Measurements from ENCODE around the gene KRT7.

KRT7 gene

GRCh38 chr12:52291267-52291935 is 58.4 kb downstream of the KRT7 start, which contains the start of gene KRT81:
KRT81 (minus strand) TSS chr12:52291534; CDS start chr12:52291465, 69 bp downstream.
- TF ChIP-seq CTCF (IDR thresholded peaks at IDR 0.05; ENCODE audit: insufficient read depth, low read length, missing control alignments) = no peak
- no peak for DNase-seq (ENCODE audit: low read depth, low spot score)
- POLR2A ChIA-PET = no interaction called here
- no peak within 1 kb of the TSS for H3K4me3 ChIP-seq (ENCODE audit: low read depth, low read length)
- CTCF ChIA-PET = no interaction called here

DNA sequence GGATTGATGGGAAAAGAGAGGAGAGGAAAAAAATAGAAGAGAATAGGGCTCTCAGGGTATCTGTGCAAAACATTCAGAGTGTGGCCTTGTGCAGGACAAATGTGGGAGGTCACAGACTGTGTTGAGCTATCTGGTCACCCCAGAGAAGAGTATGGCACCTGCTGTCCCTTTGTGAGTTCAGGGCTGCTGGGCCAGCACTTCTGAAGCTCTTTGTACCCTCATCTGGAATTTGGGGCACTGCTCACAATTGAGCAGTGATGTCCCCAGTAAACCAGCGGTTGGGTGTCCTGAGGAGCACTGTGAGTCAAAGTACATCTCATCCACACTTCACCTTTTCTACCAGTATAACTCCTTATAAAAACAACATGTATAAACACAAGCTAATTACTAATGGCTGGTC is 60.9 kb downstream of the KRT7 start:
- CTCF ChIA-PET = interaction anchor here (0.8 to 2.5 kb wide), 8 partner anchors 9 to 172 kb away, joined by 3 to 14 read pairs (median 4); no protein-coding TSS in a partner anchor
- POLR2A ChIA-PET = no interaction called here
- no peak for TF ChIP-seq CTCF (IDR thresholded peaks at IDR 0.05; ENCODE audit: insufficient read depth, low read length, missing control alignments)
- DNase-seq (ENCODE audit: low read depth, low spot score) = no peak
- H3K4me3 ChIP-seq (ENCODE audit: low read depth, low read length) = no peak overlapping the region

DNA sequence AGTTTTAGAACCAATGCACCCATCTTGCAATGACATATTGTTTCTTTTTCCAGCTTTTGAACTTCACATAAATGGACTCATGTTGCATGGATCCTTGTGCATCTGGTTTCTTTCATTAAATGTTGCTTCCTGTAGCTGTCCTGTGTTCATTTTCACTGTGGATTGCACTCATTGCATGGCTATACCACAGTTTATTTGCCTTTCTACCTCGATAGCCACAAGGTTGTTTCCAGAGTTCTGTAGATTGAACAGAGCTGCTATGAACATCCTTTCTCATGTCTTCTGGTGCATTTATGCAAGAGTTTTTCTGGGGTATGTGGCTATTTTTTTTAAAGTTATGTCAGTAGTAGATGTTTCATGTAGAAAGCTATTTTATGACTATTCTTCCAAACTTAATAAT is 61.8 kb downstream of the KRT7 start:
- no peak overlapping the region for H3K4me3 ChIP-seq (ENCODE audit: low read depth, low read length)
- POLR2A ChIA-PET = interaction anchor here (0.7 kb wide), 1 partner anchor 104 kb away, joined by 3 read pairs; no protein-coding TSS in a partner anchor
- DNase-seq (ENCODE audit: low read depth, low spot score) = no peak
- no peak for TF ChIP-seq CTCF (IDR thresholded peaks at IDR 0.05; ENCODE audit: insufficient read depth, low read length, missing control alignments)
- CTCF ChIA-PET = interaction anchor here (0.8 to 5.5 kb wide), 12 partner anchors 9 to 576 kb away, joined by 3 to 30 read pairs (median 4); no protein-coding TSS in a partner anchor

DNA sequence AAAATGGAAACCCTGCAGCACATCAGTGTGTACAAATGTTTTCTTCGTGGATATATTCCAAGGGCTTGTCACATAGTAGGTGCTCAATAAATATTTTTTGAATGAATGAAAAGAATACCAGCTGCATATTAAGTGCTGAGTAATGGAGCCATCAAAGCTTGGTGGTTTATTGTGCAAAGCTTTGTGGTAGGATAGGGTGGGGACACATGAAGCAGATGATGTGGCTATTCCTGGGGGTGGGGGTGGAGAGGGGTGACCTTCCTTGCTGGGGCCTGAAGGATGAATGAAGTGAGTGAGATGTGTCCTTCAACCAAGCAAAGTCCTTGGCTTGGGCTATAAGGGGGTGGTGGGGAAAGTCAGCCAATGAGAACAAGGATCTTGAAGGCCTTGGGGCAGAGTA is 62.6 kb downstream of the KRT7 start:
- DNase-seq (ENCODE audit: low read depth, low spot score) = no peak

DNA sequence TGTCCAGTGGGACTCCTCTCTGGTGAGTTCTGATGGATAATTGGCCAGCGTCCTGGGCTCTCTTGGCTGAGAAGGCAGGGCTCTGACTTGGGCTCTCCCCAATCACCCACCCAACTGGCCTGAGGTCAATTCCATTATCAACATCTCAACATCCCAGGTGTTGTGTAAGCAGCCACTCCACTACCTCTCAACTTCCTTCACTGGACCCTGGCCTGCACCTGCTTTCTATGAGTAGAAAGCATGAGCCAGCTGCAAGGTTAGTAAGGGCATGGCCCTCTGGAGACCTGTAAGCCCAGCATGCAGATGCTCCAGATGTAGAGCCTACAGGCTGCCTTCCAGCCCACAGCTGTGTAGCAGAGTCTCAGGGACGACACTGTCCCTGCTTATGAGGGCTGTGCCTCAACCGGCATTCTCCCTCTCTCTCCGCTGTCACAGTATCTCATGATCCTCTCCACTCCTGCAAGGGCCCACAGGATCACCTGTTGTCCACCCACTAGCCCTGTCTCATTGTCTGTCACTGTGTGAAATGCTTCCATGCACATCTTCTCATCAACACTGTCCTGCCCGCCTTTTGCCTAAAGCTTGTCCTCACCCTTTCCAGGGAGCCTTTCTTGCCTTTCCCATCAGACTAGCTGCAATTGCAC is 63.7 kb downstream of the KRT7 start:
- no peak overlapping the region for H3K4me3 ChIP-seq (ENCODE audit: low read depth, low read length)
- TF ChIP-seq CTCF (IDR thresholded peaks at IDR 0.05; ENCODE audit: insufficient read depth, low read length, missing control alignments) = no peak
- CTCF ChIA-PET = interaction anchor here (0.8 to 5.5 kb wide), 4 partner anchors 11 to 684 kb away, joined by 3 to 30 read pairs (median 10); no protein-coding TSS in a partner anchor
- no peak for DNase-seq (ENCODE audit: low read depth, low spot score)
- POLR2A ChIA-PET = interaction anchor here (0.6 kb wide), 1 partner anchor 1603 kb away, joined by 3 read pairs; no protein-coding TSS in a partner anchor

More for the DNA sequence above, 62.6 kb downstream of the KRT7 start:
- CTCF ChIA-PET = interaction anchor here (1.1 to 5.5 kb wide), 6 partner anchors 10 to 174 kb away, joined by 3 to 30 read pairs (median 8); no protein-coding TSS in a partner anchor
- no peak for TF ChIP-seq CTCF (IDR thresholded peaks at IDR 0.05; ENCODE audit: insufficient read depth, low read length, missing control alignments)
- no peak overlapping the region for H3K4me3 ChIP-seq (ENCODE audit: low read depth, low read length)
- POLR2A ChIA-PET = interaction anchor here (0.6 kb wide), 1 partner anchor 1602 kb away, joined by 3 read pairs; no protein-coding TSS in a partner anchor
